Measurements from ENCODE around the gene GDPD3. TPM values are rescaled to one million over a fixed set of nuclear protein-coding genes. Genes with fewer than 3 reads are reported as not detected.

The GDPD3 gene
- polyA plus RNA-seq, 6 donors from 2014 or later: 0.31 TPM; not detected in 5

DNA sequence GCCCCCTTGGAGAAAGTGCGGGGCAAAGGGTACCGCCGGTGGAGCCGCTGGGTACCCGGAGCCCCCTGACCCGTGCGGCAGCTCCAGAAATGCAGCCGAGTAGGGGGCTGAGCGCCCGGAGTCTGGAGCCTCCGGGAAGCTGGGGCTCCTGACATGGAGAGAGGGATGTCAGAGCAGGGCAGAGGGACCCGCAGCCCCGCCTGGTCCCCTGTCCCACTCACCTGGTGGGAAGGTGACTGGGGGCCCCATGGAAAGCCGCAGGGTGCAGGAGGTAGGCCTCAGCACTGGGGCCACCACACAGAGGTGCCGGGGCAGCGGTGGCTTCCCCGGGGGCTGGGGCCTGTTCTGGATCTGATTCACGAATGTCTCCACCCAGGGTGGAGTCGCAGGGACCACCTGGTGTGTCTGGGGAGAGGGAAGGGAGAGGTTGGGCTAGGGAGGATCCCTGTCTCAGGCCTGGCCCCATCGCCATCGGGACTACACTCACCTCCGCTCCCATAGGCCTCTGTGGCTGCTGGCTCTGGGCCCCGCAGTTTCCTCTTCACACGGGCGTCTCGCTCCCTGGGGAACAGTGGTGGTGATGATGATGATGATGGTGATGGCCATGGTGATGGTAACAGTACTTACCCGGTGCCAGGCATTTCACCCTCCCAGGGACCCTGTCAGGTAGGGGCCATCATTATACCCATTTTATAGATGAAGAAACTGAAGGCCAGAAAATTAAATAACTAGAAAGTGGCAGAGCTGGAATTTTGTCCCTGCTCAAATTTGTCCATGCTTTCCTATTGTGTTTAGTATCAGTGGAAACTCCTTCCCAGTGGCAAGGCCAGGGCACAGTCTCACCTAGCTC, 26.8 kb downstream of the GDPD3 start:
- Mint-ChIP-seq H3K36me3 (peaks cover 0 to 16% of the 10 kb centered on the region in 2 donors), H3K27ac (peak overlapping the region in 1 of 6 donors; percentile 82), H3K27me3 (no peaks in the 10 kb centered on the region), H3K4me1 (peaks cover 5 to 13% (median 13%) of the 10 kb centered on the region in 3 donors), H3K9me3 (no peaks in the 10 kb centered on the region), H3K4me3 (no peak overlapping the region)
- DNase-seq (no peak), ATAC-seq (ENCODE audit: low read depth in 2 of 2) (no peak)

GRCh38 chr16:30085820-30086219, 27.5 kb downstream of the GDPD3 start:
- peak overlapping the region in 1 of 6 donors; percentile 67 for H3K27ac Mint-ChIP-seq
- H3K9me3 Mint-ChIP-seq: no peaks in the 10 kb centered on the region
- H3K36me3 Mint-ChIP-seq: peaks cover 0 to 16% of the 10 kb centered on the region in 2 donors
- H3K4me3 Mint-ChIP-seq: no peak overlapping the region
- no peak for DNase-seq
- no peaks in the 10 kb centered on the region for H3K27me3 Mint-ChIP-seq
- no peak for ATAC-seq (ENCODE audit: low read depth in 2 of 2)
- peaks cover 5 to 13% (median 13%) of the 10 kb centered on the region in 3 donors for H3K4me1 Mint-ChIP-seq

GRCh38 chr16:30085247-30085646, 28.1 kb downstream of the GDPD3 start:
- DNase-seq (no peak), ATAC-seq (ENCODE audit: low read depth in 2 of 2) (no peak)
- H3K27me3 Mint-ChIP-seq: no peaks in the 10 kb centered on the region
- peak overlapping the region in 1 of 8 donors; percentile 5 for H3K4me3 Mint-ChIP-seq
- H3K36me3 Mint-ChIP-seq: peaks cover 0 to 16% of the 10 kb centered on the region in 2 donors
- no peak overlapping the region for H3K27ac Mint-ChIP-seq
- peaks cover 5 to 10% (median 10%) of the 10 kb centered on the region in 3 donors for H3K4me1 Mint-ChIP-seq
- no peaks in the 10 kb centered on the region for H3K9me3 Mint-ChIP-seq

- Mint-ChIP-seq H3K4me3 (peak overlapping the region in 1 of 8 donors; percentile 5), H3K27me3 (no peaks in the 10 kb centered on the region), H3K9me3 (no peaks in the 10 kb centered on the region), H3K36me3 (peaks cover 0 to 16% of the 10 kb centered on the region in 2 donors), H3K4me1 (peaks cover 5 to 8% (median 7%) of the 10 kb centered on the region in 3 donors), H3K27ac (no peak overlapping the region)
- DNase-seq (no peak), ATAC-seq (ENCODE audit: low read depth in 2 of 2) (no peak)
Observed at GRCh38 chr16:30084816-30085159, 28.5 kb downstream of the GDPD3 start.

- DNase-seq (no peak), ATAC-seq (ENCODE audit: low read depth in 2 of 2) (no peak)
- peaks cover 0 to 16% of the 10 kb centered on the region in 2 donors for H3K36me3 Mint-ChIP-seq
- peaks cover 5 to 13% (median 6%) of the 10 kb centered on the region in 3 donors for H3K4me1 Mint-ChIP-seq
- no peaks in the 10 kb centered on the region for H3K9me3 Mint-ChIP-seq
- H3K4me3 Mint-ChIP-seq: no peak overlapping the region
- H3K27ac Mint-ChIP-seq: peak overlapping the region in 1 of 6 donors; percentile 38
- H3K27me3 Mint-ChIP-seq: no peaks in the 10 kb centered on the region
Observed at GRCh38 chr16:30084096-30084815, 29.1 kb downstream of the GDPD3 start.

- Mint-ChIP-seq H3K36me3 (peaks cover 0 to 16% of the 10 kb centered on the region in 2 donors), H3K27ac (peak overlapping the region in 1 of 6 donors; percentile 86), H3K27me3 (no peaks in the 10 kb centered on the region), H3K4me1 (peaks cover 8 to 13% (median 9%) of the 10 kb centered on the region in 3 donors), H3K4me3 (peak overlapping the region in 1 of 8 donors; percentile 45), H3K9me3 (no peaks in the 10 kb centered on the region)
- no peak for ATAC-seq (ENCODE audit: low read depth in 2 of 2)
- no peak for DNase-seq
Observed at GRCh38 chr16:30083216-30084055, 29.9 kb downstream of the GDPD3 start.

DNA sequence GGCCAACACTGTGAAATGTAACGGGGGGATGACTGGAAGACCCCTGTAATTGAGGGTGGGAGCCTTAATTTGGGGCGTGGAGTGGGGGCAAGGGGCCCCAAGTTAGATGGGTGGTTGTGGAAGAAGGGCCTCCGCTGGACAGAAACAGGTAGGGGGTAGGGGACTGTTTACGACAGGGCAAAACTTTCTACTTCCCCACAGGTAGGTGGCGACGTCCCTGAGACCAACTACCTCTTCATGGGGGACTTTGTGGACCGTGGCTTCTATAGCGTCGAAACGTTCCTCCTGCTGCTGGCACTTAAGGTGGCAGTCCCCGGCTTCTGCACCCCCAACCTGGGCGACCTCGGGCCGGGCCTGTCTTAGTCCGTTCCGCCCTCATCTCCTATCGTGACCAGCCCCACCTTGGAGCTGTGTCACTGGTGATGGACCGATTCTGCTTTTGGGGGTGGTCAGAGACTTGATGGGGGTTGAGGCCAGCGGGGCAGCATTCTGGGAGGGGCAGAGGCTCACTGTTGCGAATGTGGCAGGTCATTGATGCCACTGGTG, 30.7 kb downstream of the GDPD3 start:
- Mint-ChIP-seq H3K4me3 (peak overlapping the region in 2 of 8 donors; percentile 21 to 45), H3K9me3 (no peaks in the 10 kb centered on the region), H3K27ac (peak overlapping the region in 2 of 6 donors; percentile 43 to 47), H3K27me3 (no peaks in the 10 kb centered on the region), H3K36me3 (peaks cover 0 to 16% of the 10 kb centered on the region in 2 donors), H3K4me1 (peaks cover 14 to 21% (median 17%) of the 10 kb centered on the region in 3 donors)
- DNase-seq (no peak), ATAC-seq (ENCODE audit: low read depth in 2 of 2) (peak in 1 of 2 donors; percentile 25)

- no peaks in the 10 kb centered on the region for H3K9me3 Mint-ChIP-seq
Observed at GRCh38 chr16:30079480-30079879, 33.9 kb downstream of the GDPD3 start.

GRCh38 chr16:30078744-30079143, 34.6 kb downstream of the GDPD3 start:
- H3K36me3 Mint-ChIP-seq: peaks cover 0 to 17% of the 10 kb centered on the region in 2 donors
- H3K27me3 Mint-ChIP-seq: no peaks in the 10 kb centered on the region
- peak overlapping the region in 1 of 8 donors; percentile 36 for H3K4me3 Mint-ChIP-seq
- DNase-seq: no peak
- no peaks in the 10 kb centered on the region for H3K9me3 Mint-ChIP-seq
- peaks cover 27 to 43% (median 32%) of the 10 kb centered on the region in 3 donors for H3K4me1 Mint-ChIP-seq
- ATAC-seq (ENCODE audit: low read depth in 2 of 2): no peak
- no peak overlapping the region for H3K27ac Mint-ChIP-seq

More at GRCh38 chr16:30079480-30079879, 33.9 kb downstream of the GDPD3 start:
- H3K4me1 Mint-ChIP-seq: peaks cover 27 to 43% (median 32%) of the 10 kb centered on the region in 3 donors
- no peak for ATAC-seq (ENCODE audit: low read depth in 2 of 2)
- H3K27me3 Mint-ChIP-seq: no peaks in the 10 kb centered on the region
- no peak overlapping the region for H3K27ac Mint-ChIP-seq
- peaks cover 0 to 24% of the 10 kb centered on the region in 2 donors for H3K36me3 Mint-ChIP-seq
- DNase-seq: no peak
- peak overlapping the region in 1 of 8 donors; percentile 36 for H3K4me3 Mint-ChIP-seq

GRCh38 chr16:30077656-30078055, 35.7 kb downstream of the GDPD3 start:
- peaks cover 27 to 41% (median 27%) of the 10 kb centered on the region in 3 donors for H3K4me1 Mint-ChIP-seq
- peaks cover 0 to 8% of the 10 kb centered on the region in 2 donors for H3K36me3 Mint-ChIP-seq
- no peaks in the 10 kb centered on the region for H3K27me3 Mint-ChIP-seq
- H3K27ac Mint-ChIP-seq: peak overlapping the region in 4 of 6 donors; percentile 46 to 96 (median 58)
- peak overlapping the region in 7 of 8 donors; percentile 47 to 99 (median 95) for H3K4me3 Mint-ChIP-seq
- ATAC-seq (ENCODE audit: low read depth in 2 of 2) (no peak), DNase-seq (no peak)
- no peaks in the 10 kb centered on the region for H3K9me3 Mint-ChIP-seq

DNA sequence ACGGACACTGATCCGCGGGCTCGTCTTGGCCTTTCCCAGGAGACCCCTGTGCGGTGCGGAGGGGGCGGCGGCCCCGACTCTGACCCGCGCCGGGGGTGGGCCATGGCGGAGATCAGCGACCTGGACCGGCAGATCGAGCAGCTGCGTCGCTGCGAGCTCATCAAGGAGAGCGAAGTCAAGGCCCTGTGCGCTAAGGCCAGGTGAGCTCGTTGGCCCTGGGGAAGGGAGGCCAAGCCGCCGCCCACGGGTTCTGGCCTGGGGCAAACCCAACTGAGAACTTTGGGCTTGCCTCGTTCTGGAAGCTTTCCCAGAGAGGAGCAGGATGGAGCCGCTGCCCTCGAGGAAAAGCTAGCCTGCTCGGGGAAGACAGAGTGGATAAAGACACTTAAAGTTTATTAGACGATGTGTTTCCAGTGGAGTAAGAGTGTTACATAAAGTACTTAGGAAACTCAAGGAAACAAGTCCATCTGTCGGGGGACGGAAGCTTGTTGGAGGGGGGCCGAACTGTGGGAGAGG, 37.0 kb downstream of the GDPD3 start:
- peaks cover 0 to 7% of the 10 kb centered on the region in 2 donors for H3K36me3 Mint-ChIP-seq
- ATAC-seq (ENCODE audit: low read depth in 2 of 2) (peak; percentile 43 to 57), DNase-seq (no peak)
- peak overlapping the region; percentile 82 to 97 (median 96) for H3K27ac Mint-ChIP-seq
- H3K4me3 Mint-ChIP-seq: peak overlapping the region; percentile 86 to 99 (median 96)
- no peaks in the 10 kb centered on the region for H3K27me3 Mint-ChIP-seq
- H3K4me1 Mint-ChIP-seq: peaks cover 27 to 41% (median 27%) of the 10 kb centered on the region in 3 donors
- H3K9me3 Mint-ChIP-seq: no peaks in the 10 kb centered on the region

DNA sequence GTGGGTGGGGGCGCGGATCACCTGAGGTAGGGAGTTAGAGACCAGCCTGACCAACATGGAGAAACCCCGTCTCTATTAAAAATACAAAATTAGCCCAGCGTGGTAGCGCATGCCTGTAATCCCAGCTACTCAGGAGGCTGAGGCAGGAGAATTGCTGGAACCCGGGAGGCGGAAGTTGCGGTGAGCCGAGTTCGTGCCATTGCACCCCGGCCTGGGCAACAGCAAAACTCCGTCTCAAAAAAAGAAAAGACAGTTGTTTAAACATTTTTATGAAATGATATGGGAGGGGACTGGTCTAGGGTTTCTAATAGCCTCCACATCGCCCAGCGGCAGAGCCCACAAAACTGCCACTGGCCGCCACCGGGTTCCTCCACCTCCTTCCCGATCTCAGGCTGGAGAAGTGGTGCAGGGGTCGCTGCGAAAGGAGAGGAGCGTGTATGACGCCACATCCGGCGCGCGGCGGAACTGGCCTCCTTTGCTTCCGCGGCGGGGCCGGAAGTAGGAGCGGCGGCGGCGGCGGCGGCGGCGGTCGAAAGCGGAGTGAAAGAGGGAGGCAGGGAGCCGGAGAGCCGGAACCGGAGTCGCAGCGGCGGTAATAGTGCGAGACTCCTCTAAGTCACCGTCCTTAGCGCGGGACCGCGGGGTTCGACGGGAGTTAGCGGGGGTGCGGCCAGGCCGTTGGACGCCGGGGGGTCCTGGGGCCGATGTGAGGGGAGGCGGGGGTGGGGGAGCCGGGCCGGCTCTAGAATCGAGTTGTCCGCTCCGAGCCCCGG, 37.6 kb downstream of the GDPD3 start, which contains the start of gene PPP4C:
TSS of gene PPP4C (plus strand) at position 492 of the 773 bp plus-strand sequence. CDS start 384 bp downstream, outside the sequence.
- H3K4me3 Mint-ChIP-seq: peak within 1 kb of the TSS; percentile 86 to 99 (median 96)
- DNase-seq (peak; percentile 89), ATAC-seq (ENCODE audit: low read depth in 2 of 2) (peak; percentile 95 to 97)
- no peaks in the 10 kb centered on the region for H3K27me3 Mint-ChIP-seq
- peaks cover 0 to 7% of the 10 kb centered on the region in 2 donors for H3K36me3 Mint-ChIP-seq
- peaks cover 27 to 41% (median 27%) of the 10 kb centered on the region in 3 donors for H3K4me1 Mint-ChIP-seq
- H3K9me3 Mint-ChIP-seq: no peaks in the 10 kb centered on the region
- peak within 1 kb of the TSS; percentile 93 to 97 (median 96) for H3K27ac Mint-ChIP-seq

All from naive B cell (primary cell).